Stimulated activated CD4-positive, alpha-beta T cell treated with anti-CD3 and anti-CD28 coated beads, Interleukin-12 subunit alpha, Interleukin-12 subunit beta, amount 100 ng/mL, for 48 hours (primary cell): ENCODE results near the gene S100A10.

Experiments used
- DNase-seq, 3 donors: peaks; one replicate each; pipeline ENCODE4 v3.0.0-alpha.2; 2020; ENCODE audit warnings: low read depth in 2 of 3, low spot score in 1 of 3

The S100A10 gene

GRCh38 chr1:152013664-152014237 lies 20.1 kb upstream of the S100A10 start:
- peak in 1 of 3 donors; percentile 35 for DNase-seq

GRCh38 chr1:152009691-152010090 lies 16.0 kb upstream of the S100A10 start:
- DNase-seq = no peak

- DNase-seq = no peak
Measured at GRCh38 chr1:152007047-152007446, 13.4 kb upstream of the S100A10 start.

GRCh38 chr1:152005360-152005912 lies 11.8 kb upstream of the S100A10 start:
- no peak for DNase-seq

- no peak for DNase-seq
Measured at GRCh38 chr1:152003846-152004442, 10.3 kb upstream of the S100A10 start.

- no peak for DNase-seq
Measured at GRCh38 chr1:152002960-152003359, 9.3 kb upstream of the S100A10 start.

- DNase-seq = peak; percentile 50 to 68 (median 68)
Measured at GRCh38 chr1:152001631-152002584, 8.2 kb upstream of the S100A10 start.

- DNase-seq = no peak
Measured at GRCh38 chr1:152000964-152001630, 7.4 kb upstream of the S100A10 start.

GRCh38 chr1:151998611-151999362 lies 5.1 kb upstream of the S100A10 start:
- no peak for DNase-seq

- DNase-seq = no peak
Measured at GRCh38 chr1:151997284-151997570, 3.6 kb upstream of the S100A10 start.

- DNase-seq = no peak
Measured at GRCh38 chr1:151995774-151996173, 2.1 kb upstream of the S100A10 start.

GRCh38 chr1:151994956-151995355 lies 1.3 kb upstream of the S100A10 start:
- no peak for DNase-seq

- DNase-seq = peak in 1 of 3 donors; percentile 27
Measured at GRCh38 chr1:151993084-151993733, 450 bp downstream of the S100A10 start.

GRCh38 chr1:151992303-151993083 lies 1.2 kb downstream of the S100A10 start:
- DNase-seq = no peak

- DNase-seq = no peak
Measured at GRCh38 chr1:151991663-151992302, 1.9 kb downstream of the S100A10 start.

- no peak for DNase-seq
Measured at GRCh38 chr1:151990856-151991198, 2.8 kb downstream of the S100A10 start.

GRCh38 chr1:151990058-151990855 lies 3.4 kb downstream of the S100A10 start:
- DNase-seq = no peak

- peak in 1 of 3 donors; percentile 35 for DNase-seq
Measured at GRCh38 chr1:151989211-151989862, 4.3 kb downstream of the S100A10 start.
